GM13976 (cell line): ENCODE results near the gene CLOCK.

Experiments
- DNase-seq: peaks from one replicate; pipeline ENCODE4 v3.0.0; 2012; ENCODE audit warnings: low spot score
- CTCF ChIP-seq: IDR thresholded peaks from 2 replicates; pipeline ENCODE4 v1.5.1; 2012; ENCODE audit warnings: borderline replicate concordance, mild to moderate bottlenecking; ENCODE audit not compliant: insufficient read depth; ENCODE audit errors: extremely low read depth, missing control alignments, control extremely low read depth
- in situ Hi-C: fragments of 300-500 bp; cut with MboI; formaldehyde crosslinking; loops from one replicate; pipeline ENCODE4 v1.12.0; 2022; ENCODE audit warnings: low sequenced_read_pairs, mixed read lengths, inconsistent platforms; ENCODE audit not compliant: unreplicated experiment

CLOCK gene

GRCh38 chr4:55447108-55447708 is 99.5 kb downstream of the CLOCK start:
- TF ChIP-seq CTCF, result no peak
- DNase-seq, result no peak
- in situ Hi-C loops, result no loop called here

- no peak for DNase-seq
- in situ Hi-C loops, result no loop called here
- TF ChIP-seq CTCF, result no peak
These were observed 100.2 kb downstream of the CLOCK start for GRCh38 chr4:55446578-55446922.

GRCh38 chr4:55445921-55446577 is 100.7 kb downstream of the CLOCK start:
- TF ChIP-seq CTCF, result no peak
- no peak for DNase-seq
- in situ Hi-C loops, result no loop called here

- no peak for TF ChIP-seq CTCF
- DNase-seq, result no peak
- in situ Hi-C loops, result no loop called here
These were observed 101.9 kb downstream of the CLOCK start for GRCh38 chr4:55444827-55445226.

GRCh38 chr4:55442541-55442940 is 104.2 kb downstream of the CLOCK start:
- DNase-seq, result no peak
- in situ Hi-C loops, result no loop called here
- TF ChIP-seq CTCF, result no peak

- in situ Hi-C loops, result no loop called here
- no peak for TF ChIP-seq CTCF
- no peak for DNase-seq
These were observed 105.9 kb downstream of the CLOCK start for GRCh38 chr4:55440786-55441185.

GRCh38 chr4:55439023-55439422 is 107.7 kb downstream of the CLOCK start:
- TF ChIP-seq CTCF, result no peak
- DNase-seq, result no peak
- in situ Hi-C loops, result no loop called here
